Activated naive CD8-positive, alpha-beta T cell treated with anti-CD3 and anti-CD28 coated beads, Interleukin-2, amount 10 ng/mL, durations not matched to agents 7 days and 5 days (primary cell): ENCODE results near the gene PDE1C. TPM values are rescaled to one million over a fixed set of nuclear protein-coding genes. Genes with fewer than 3 reads are reported as not detected.

Experiments used
- ATAC-seq: fragments of 150-1000 bp; cut with Tn5 transposase; one replicate; pipeline ENCODE4 v1.10.0; 2021; ENCODE audit warnings: low read depth, moderate library complexity
- POLR2A ChIA-PET: fragments of 350-600 bp; sonication (Branson Sonifier 250); formaldehyde crosslinking; loops from one replicate; lab custom pipeline; 2021; ENCODE audit warnings: antibody characterized with exemption; lab: Charles Lee
- DNase-seq: peaks from one replicate; pipeline ENCODE4 v3.0.0; 2021
- H3K27ac Mint-ChIP-seq: one replicate; pipeline ENCODE4 v1.8.0; 2022; ENCODE audit warnings: mild to moderate bottlenecking, mixed read lengths
- H3K27me3 Mint-ChIP-seq: one replicate; pipeline ENCODE4 v1.8.0; 2022; ENCODE audit warnings: mild to moderate bottlenecking, moderate library complexity, mixed read lengths
- H3K36me3 Mint-ChIP-seq: one replicate; pipeline ENCODE4 v1.8.0; 2021; ENCODE audit warnings: mild to moderate bottlenecking, mixed read lengths
- H3K4me1 Mint-ChIP-seq: one replicate; pipeline ENCODE4 v1.8.0; 2021; ENCODE audit warnings: mixed read lengths
- H3K4me3 Mint-ChIP-seq: one replicate; pipeline ENCODE4 v1.8.0; 2022; ENCODE audit warnings: mild to moderate bottlenecking, moderate library complexity, mixed read lengths
- H3K9me3 Mint-ChIP-seq: one replicate; pipeline ENCODE4 v1.8.0; 2021; ENCODE audit warnings: mixed read lengths
- total RNA-seq, 2 experiments: library from RNA; stranded (reverse); gene quantifications; one replicate each; pipeline ENCODE4 v1.2.3, GENCODE V29; 2021

The PDE1C gene
- total RNA-seq, 2 experiments from 2014 or later, result not detected

DNA sequence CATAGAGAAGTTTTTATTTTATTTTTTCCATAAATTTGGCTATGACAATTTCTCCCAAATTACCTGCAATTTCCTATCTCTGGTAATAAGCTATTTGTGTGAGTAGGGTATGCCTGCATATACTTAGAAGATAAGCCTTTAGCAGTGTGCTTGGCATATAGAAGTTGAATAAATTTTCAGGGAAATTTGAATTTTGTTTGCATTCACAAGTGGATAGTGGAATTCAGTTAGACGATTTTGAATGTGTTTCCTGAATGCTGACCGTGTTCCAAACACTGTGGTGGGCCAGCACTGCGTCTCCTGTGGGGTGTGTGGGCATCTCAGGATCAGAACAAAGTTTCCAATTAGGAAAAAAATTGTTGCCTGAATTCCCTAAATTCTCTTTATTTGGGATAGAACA, 283.9 kb downstream of the PDE1C start:
- Mint-ChIP-seq H3K36me3 (no peaks in the 10 kb centered on the region), H3K4me3 (no peak overlapping the region), H3K27ac (no peak overlapping the region), H3K9me3 (peaks cover 1% of the 10 kb centered on the region), H3K27me3 (no peaks in the 10 kb centered on the region), H3K4me1 (no peaks in the 10 kb centered on the region)
- no peak for DNase-seq
- no peak for ATAC-seq
- POLR2A ChIA-PET, result no interaction called here

GRCh38 chr7:31785101-31785500, 285.1 kb downstream of the PDE1C start:
- Mint-ChIP-seq H3K27ac (no peak overlapping the region), H3K27me3 (no peaks in the 10 kb centered on the region), H3K4me1 (no peaks in the 10 kb centered on the region), H3K4me3 (no peak overlapping the region), H3K9me3 (peaks cover 1% of the 10 kb centered on the region), H3K36me3 (no peaks in the 10 kb centered on the region)
- ATAC-seq (no peak), DNase-seq (no peak)
- POLR2A ChIA-PET, result no interaction called here

DNA sequence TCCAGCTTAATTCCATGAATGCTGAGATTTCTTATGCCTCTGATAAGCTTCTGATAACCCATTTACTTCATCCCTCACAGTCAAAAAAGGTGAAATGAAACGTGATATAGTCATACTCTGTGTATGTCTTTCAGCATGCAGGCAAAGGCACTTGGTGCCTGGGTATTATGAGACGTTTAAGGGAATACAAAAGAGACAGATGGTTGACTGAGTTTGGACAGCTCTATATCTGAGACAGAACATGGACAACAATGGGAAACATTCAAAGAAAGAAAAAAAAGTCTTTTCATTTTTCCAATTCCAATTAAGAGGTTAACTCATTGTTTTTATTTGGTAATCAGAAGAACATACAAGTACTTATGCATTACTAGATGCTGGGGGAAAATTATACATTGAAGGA, 287.0 kb downstream of the PDE1C start:
- POLR2A ChIA-PET, result no interaction called here
- Mint-ChIP-seq H3K27me3 (no peaks in the 10 kb centered on the region), H3K4me3 (no peak overlapping the region), H3K36me3 (no peaks in the 10 kb centered on the region), H3K4me1 (no peaks in the 10 kb centered on the region), H3K9me3 (no peaks in the 10 kb centered on the region), H3K27ac (no peak overlapping the region)
- DNase-seq (no peak), ATAC-seq (no peak)

DNA sequence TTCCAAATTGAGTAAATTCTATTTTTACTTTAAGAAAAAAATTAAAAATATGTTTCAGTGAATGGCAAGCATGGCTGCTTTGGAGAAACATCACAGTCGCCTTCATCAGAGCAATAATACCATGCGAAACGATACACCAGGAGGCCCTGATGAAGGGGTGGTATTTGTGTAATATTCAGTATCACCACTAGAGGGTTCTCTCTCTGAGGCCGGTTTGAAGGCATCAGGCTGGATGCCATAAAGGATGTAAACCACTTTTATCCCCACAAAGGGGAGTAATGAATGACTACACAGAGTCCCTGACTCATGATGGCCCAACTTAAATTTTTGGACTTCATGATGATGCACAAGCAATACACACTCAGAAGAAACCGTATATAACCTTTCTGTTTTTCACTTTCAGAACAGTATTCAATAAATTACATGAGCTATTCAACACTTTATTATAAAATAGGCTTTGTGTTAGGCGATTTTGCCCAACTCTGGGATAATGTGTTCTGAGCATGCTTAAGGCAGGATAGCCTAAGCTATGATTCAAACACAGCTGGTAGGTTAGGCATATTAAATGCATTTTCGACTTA, 287.7 kb downstream of the PDE1C start:
- no peaks in the 10 kb centered on the region for H3K9me3 Mint-ChIP-seq
- ATAC-seq, result no peak
- no peaks in the 10 kb centered on the region for H3K4me1 Mint-ChIP-seq
- POLR2A ChIA-PET, result no interaction called here
- H3K27ac Mint-ChIP-seq, result no peak overlapping the region
- no peaks in the 10 kb centered on the region for H3K36me3 Mint-ChIP-seq
- H3K4me3 Mint-ChIP-seq, result no peak overlapping the region
- DNase-seq, result no peak
- no peaks in the 10 kb centered on the region for H3K27me3 Mint-ChIP-seq

- no peak overlapping the region for H3K27ac Mint-ChIP-seq
- ATAC-seq, result no peak
- H3K9me3 Mint-ChIP-seq, result no peaks in the 10 kb centered on the region
- H3K36me3 Mint-ChIP-seq, result no peaks in the 10 kb centered on the region
- H3K4me1 Mint-ChIP-seq, result no peaks in the 10 kb centered on the region
- no peak overlapping the region for H3K4me3 Mint-ChIP-seq
- no peak for DNase-seq
- POLR2A ChIA-PET, result no interaction called here
- no peaks in the 10 kb centered on the region for H3K27me3 Mint-ChIP-seq
These were observed 291.9 kb downstream of the PDE1C start for GRCh38 chr7:31778296-31778695.

DNA sequence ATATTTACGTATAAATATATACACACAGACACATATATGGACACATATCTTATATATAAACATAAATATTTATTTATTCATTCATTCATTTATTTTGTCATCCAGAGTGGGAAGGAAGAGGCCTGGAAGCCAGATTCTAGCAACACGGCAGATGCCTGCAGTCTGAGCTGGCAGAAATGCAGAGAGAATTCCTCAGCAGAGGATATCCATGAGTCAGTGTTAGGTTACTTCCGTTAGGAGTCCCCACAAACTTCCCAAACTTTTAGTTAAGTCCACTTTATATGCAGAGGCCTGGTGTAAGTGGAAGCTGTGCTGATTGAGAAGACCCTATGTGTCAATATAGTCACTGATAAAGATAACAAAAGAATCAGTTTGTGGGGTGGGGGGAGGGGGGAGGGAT, 293.6 kb downstream of the PDE1C start:
- Mint-ChIP-seq H3K4me3 (no peak overlapping the region), H3K36me3 (no peaks in the 10 kb centered on the region), H3K27ac (no peak overlapping the region), H3K4me1 (no peaks in the 10 kb centered on the region), H3K9me3 (no peaks in the 10 kb centered on the region), H3K27me3 (no peaks in the 10 kb centered on the region)
- DNase-seq (no peak), ATAC-seq (no peak)
- POLR2A ChIA-PET, result no interaction called here

DNA sequence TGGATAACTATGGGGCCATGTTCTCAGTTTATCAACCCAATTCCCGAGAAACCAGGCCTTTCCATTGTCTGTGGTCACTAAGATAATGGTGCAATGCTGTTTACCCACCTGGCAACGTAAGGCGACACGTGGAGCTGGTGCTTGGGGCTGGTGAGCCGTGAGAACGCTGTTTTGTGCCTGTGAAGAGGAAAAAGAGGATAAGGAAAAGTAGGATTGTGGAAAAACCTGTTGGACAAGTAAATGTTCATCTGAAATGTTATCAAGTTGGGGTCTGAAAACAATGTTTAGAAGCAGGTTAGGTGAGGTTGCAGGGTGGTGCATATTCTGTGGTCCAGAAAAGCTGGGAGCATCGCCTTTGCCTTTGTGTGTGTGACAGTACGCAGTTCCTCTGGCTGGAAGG, 294.7 kb downstream of the PDE1C start:
- no peaks in the 10 kb centered on the region for H3K36me3 Mint-ChIP-seq
- H3K27ac Mint-ChIP-seq, result no peak overlapping the region
- ATAC-seq, result no peak
- no peak for DNase-seq
- no peaks in the 10 kb centered on the region for H3K27me3 Mint-ChIP-seq
- H3K9me3 Mint-ChIP-seq, result peaks cover 4% of the 10 kb centered on the region
- H3K4me3 Mint-ChIP-seq, result no peak overlapping the region
- POLR2A ChIA-PET, result no interaction called here
- H3K4me1 Mint-ChIP-seq, result no peaks in the 10 kb centered on the region

GRCh38 chr7:31772211-31772610, 298.0 kb downstream of the PDE1C start:
- Mint-ChIP-seq H3K27me3 (no peaks in the 10 kb centered on the region), H3K4me1 (no peaks in the 10 kb centered on the region), H3K4me3 (no peak overlapping the region), H3K9me3 (peaks cover 4% of the 10 kb centered on the region), H3K27ac (no peak overlapping the region), H3K36me3 (no peaks in the 10 kb centered on the region)
- DNase-seq, result no peak
- no peak for ATAC-seq
- POLR2A ChIA-PET, result no interaction called here

- POLR2A ChIA-PET, result no interaction called here
- no peak for ATAC-seq
- H3K4me1 Mint-ChIP-seq, result no peaks in the 10 kb centered on the region
These were observed 302.4 kb downstream of the PDE1C start for GRCh38 chr7:31767686-31768358.

GRCh38 chr7:31764462-31764861, 305.7 kb downstream of the PDE1C start:
- Mint-ChIP-seq H3K36me3 (no peaks in the 10 kb centered on the region), H3K9me3 (no peaks in the 10 kb centered on the region), H3K4me1 (no peaks in the 10 kb centered on the region), H3K27ac (no peak overlapping the region), H3K27me3 (no peaks in the 10 kb centered on the region), H3K4me3 (no peak overlapping the region)
- DNase-seq, result no peak
- POLR2A ChIA-PET, result no interaction called here
- ATAC-seq, result no peak

More at GRCh38 chr7:31767686-31768358, 302.4 kb downstream of the PDE1C start:
- Mint-ChIP-seq H3K9me3 (peaks cover 4% of the 10 kb centered on the region), H3K4me3 (no peak overlapping the region), H3K36me3 (no peaks in the 10 kb centered on the region), H3K27me3 (no peaks in the 10 kb centered on the region), H3K27ac (no peak overlapping the region)
- DNase-seq, result no peak

- POLR2A ChIA-PET, result no interaction called here
- Mint-ChIP-seq H3K4me1 (no peaks in the 10 kb centered on the region), H3K4me3 (no peak overlapping the region), H3K36me3 (no peaks in the 10 kb centered on the region), H3K9me3 (no peaks in the 10 kb centered on the region), H3K27me3 (no peaks in the 10 kb centered on the region), H3K27ac (no peak overlapping the region)
- ATAC-seq (no peak), DNase-seq (no peak)
These were observed 306.7 kb downstream of the PDE1C start for GRCh38 chr7:31763548-31763947.

DNA sequence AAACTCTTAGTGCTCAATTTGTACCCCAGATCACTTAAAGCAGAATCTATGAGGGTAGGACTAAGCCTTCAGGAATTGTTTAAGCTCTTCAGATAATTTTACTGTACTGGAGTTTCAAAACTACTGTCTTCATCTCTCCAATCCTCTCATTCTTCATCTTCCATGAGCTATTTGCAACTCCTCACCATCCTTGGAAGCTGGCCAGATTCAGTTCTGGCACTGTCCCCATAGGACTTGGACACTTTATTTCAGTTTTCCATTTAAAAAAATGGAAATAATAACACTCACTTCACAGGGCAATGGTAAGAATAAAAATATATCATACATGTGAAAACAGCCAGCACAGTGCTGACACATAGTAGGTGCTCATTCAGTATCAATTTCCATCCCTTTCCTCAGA, 308.6 kb downstream of the PDE1C start:
- H3K27me3 Mint-ChIP-seq, result no peaks in the 10 kb centered on the region
- POLR2A ChIA-PET, result interaction anchor here (0.7 kb wide), 1 partner anchor 18 kb away, joined by 3 read pairs; no protein-coding TSS in a partner anchor
- no peak overlapping the region for H3K4me3 Mint-ChIP-seq
- H3K9me3 Mint-ChIP-seq, result peaks cover 5% of the 10 kb centered on the region
- ATAC-seq, result no peak
- H3K36me3 Mint-ChIP-seq, result no peaks in the 10 kb centered on the region
- DNase-seq, result no peak
- no peaks in the 10 kb centered on the region for H3K4me1 Mint-ChIP-seq
- no peak overlapping the region for H3K27ac Mint-ChIP-seq

- DNase-seq, result no peak
- peaks cover 5% of the 10 kb centered on the region for H3K9me3 Mint-ChIP-seq
- no peak for ATAC-seq
- H3K4me3 Mint-ChIP-seq, result no peak overlapping the region
- H3K36me3 Mint-ChIP-seq, result no peaks in the 10 kb centered on the region
- H3K4me1 Mint-ChIP-seq, result no peaks in the 10 kb centered on the region
- H3K27ac Mint-ChIP-seq, result no peak overlapping the region
- H3K27me3 Mint-ChIP-seq, result no peaks in the 10 kb centered on the region
- POLR2A ChIA-PET, result no interaction called here
These were observed 311.5 kb downstream of the PDE1C start for GRCh38 chr7:31758755-31759154.

GRCh38 chr7:31751726-31752125, 318.5 kb downstream of the PDE1C start:
- Mint-ChIP-seq H3K36me3 (no peaks in the 10 kb centered on the region), H3K27me3 (no peaks in the 10 kb centered on the region), H3K27ac (no peak overlapping the region), H3K4me1 (no peaks in the 10 kb centered on the region), H3K9me3 (no peaks in the 10 kb centered on the region), H3K4me3 (no peak overlapping the region)
- POLR2A ChIA-PET, result no interaction called here
- DNase-seq (no peak), ATAC-seq (no peak)
